LNCAP (cell line): ENCODE measurements around the gene FGF14.

Experiments used
- TF ChIP-seq, protein P1 (sequence below): fragments of 450-650 bp; IDR thresholded peaks from 2 replicates; pipeline ENCODE4 v1.5.1; 2017; ENCODE audit warnings: mild to moderate bottlenecking

Gene FGF14

DNA sequence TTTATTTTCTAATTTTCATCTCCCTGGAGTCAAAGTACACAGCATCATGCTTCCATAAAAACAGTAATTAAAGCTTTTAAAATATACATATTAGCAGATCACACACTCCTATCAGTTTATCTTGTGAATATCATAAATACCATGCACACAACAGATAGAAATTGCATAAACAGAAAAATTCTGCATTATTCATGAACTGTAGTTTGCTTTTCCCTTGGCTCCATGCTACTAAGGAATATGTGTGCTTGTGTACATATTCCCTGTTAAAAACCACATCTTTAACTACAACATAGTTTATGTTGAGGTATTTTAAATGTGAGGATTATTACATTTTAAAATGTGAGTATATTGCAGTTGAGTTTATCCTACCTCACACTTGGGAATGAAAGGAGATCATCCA lies 193.5 kb downstream of the FGF14 start:
- TF ChIP-seq, protein P1, sequence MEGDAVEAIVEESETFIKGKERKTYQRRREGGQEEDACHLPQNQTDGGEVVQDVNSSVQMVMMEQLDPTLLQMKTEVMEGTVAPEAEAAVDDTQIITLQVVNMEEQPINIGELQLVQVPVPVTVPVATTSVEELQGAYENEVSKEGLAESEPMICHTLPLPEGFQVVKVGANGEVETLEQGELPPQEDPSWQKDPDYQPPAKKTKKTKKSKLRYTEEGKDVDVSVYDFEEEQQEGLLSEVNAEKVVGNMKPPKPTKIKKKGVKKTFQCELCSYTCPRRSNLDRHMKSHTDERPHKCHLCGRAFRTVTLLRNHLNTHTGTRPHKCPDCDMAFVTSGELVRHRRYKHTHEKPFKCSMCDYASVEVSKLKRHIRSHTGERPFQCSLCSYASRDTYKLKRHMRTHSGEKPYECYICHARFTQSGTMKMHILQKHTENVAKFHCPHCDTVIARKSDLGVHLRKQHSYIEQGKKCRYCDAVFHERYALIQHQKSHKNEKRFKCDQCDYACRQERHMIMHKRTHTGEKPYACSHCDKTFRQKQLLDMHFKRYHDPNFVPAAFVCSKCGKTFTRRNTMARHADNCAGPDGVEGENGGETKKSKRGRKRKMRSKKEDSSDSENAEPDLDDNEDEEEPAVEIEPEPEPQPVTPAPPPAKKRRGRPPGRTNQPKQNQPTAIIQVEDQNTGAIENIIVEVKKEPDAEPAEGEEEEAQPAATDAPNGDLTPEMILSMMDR = no peak

DNA sequence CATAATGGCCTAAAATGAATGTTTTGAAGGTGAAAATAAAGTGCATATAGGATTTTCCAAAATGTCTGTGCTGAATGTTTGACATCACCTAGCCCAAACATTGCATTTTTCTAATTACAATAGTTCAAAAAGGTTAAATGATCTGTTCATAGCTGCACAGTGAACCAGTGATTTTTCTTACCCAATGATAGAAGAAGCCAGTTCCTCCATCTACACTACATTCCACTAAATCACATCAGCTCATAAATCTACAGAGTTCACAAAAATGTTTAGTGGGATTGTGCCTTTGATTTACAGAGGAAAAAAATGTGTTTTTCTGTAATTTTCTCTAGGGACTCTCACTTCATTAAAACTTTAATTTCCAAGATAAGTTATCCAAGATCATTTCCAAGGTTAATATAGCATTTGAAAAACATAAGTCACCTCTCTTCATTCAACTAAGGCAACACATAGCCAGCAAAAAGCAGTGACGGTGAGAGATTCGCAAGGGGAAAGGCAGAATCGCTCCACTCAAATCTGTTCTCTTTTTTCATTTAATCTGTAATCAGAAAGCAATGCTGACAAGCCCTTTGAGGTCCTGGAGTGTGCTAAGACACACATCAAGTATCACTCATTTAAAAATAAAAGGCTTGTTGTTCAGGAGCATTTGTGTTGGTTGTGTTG lies 194.0 kb downstream of the FGF14 start:
- TF ChIP-seq, protein P1 = no peak

DNA sequence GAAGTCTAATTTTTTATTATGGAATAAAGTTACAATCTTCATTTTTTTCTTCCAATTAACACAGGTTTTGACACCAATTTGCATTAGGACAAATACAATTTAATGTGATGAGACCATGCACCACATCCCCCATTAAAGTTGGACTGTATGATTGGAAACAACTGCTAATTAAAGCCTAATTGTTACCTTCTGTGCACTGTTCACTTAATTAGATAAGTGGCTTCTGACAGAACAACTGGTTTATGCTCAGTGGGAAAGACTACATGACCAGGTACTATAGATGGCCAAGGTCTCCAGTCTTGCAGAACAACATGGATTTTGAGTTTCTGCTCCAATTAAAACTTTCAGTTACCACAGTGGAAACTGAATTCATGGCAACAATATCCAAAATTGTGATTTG lies 198.1 kb downstream of the FGF14 start:
- TF ChIP-seq, protein P1 = no peak

DNA sequence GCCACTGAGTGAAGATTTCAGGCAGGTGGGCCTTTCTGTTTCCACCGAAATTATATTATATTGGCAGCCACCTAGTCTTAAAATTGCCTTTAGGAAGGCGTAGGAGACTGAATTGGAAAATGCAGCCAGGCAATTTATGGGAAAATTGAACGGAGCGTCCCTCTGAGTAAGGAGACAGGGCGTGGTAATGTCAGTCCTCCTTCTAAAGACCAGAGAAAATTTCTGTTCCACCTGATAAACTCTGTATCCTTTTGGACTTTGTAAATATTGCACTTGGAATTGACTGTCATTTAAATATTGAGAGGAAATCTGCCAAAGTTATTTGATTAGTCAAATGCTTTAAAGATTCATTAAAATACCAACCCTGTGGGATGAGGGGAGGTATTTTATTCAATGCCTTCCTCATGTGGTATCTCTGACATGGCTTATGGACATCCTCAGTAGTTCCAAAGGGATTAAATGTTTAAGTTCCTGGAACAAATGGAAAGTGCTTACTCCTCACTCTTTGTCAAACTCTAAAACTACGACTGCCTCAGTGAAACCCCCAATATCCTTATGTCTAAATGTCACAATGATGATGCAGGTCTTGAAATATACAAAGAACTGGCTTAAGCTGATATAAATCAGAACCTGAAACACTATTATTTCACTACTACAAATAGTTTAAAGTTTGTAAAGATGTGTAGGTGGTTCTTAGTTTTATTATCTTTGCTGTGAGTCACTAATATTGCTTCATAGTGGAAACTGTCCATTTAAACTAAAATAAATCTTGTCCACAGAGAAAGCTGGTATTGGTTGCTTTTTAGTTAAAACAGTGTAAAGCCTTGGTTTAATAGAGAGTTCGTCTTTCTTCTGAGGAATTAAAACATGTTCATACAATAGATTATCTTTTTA lies 203.2 kb downstream of the FGF14 start:
- TF ChIP-seq, protein P1 = no peak

DNA sequence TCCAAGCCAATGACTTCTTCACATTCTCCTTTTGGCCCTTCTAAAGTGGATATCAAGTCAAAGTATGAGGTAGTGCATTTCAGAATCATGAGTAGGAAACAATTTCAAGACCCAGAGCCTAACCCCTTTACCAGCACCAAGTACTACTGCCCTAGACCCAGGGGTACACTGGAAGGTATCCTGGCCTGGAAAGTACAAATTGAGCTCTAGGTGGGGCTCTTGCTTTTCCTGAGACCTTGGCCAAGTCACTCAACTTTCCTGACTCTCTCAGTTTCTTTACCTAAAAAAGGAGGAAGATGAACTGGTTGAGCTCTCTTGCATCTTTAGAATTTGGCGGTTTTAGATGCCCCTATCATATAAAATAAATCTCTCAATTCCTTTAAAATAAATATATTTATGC lies 204.7 kb downstream of the FGF14 start:
- TF ChIP-seq, protein P1 = peak; percentile 33; the same call in 1 of the 2 replicates

DNA sequence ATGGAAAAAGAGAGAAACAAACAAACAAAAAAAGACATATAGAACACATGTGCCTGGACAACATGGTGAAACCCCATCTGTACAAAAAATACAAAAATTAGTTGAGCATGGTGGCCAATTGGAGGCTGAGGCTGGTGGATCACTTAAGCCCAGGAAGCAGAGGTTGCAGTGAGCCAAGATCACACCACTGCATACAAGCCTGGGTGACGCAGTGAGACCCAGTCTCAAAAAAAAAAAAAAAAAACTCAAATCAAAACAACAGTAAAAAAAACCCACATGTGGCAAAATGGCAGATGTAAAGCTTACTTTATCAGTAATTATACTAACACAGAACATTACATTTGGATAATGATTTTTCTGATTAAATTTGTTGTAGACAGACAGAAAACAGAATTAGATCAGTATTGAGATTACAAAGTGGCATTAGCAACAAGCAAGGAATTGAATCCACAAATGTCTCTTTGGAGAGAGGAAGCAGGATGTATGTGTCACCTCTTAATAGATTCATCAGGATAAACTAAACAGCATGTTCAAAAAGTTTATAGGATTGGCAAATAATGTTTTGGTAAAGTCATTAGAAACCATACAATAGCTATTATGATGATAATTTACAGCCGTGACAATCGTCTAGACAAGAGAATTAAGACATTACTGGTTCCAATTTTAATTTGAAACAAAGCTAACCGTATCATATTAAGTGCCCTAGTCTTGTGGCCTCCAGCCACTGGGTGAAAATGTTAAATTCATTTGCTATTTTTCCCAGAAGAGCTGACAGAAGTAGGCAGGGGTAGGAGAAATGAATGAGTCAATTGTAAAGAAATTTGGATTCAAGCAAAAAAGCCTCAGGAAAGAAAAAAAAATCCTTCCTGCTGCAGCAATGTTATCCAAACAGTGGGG lies 206.0 kb downstream of the FGF14 start:
- TF ChIP-seq, protein P1 = no peak

DNA sequence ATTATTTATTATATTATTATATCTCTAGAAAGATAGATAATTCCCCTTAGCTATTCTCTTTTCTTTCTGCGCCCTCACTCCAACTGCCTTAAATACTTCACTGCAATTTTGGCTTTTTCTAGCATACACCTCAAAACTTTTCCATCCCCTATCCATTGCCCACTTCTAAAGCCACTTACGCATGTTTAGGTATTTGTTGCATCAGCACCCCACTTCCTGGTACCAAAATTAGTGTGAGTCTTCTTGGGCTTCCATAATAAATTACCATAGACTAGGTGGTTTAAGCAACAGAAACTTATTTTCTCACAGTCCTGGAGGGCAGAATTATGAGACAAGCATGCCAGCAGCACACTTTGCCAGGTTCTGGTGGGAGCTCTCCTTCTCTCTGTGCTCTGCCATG lies 209.0 kb downstream of the FGF14 start:
- TF ChIP-seq, protein P1 = no peak
